ENCODE measurements around the gene STN1. TPM values are rescaled to one million over a fixed set of nuclear protein-coding genes. Genes with fewer than 3 reads are reported as not detected.
"Not testable (repeated sequence)": the region's sequence is repeated elsewhere in the genome, so short reads cannot be mapped to it uniquely, and the experiment has no call there.

The STN1 gene
- polyA plus RNA-seq, 1 experiment = 17.8 TPM

- peak overlapping the region; percentile 22 for H3K4me3 ChIP-seq (ENCODE audit: low read depth, low read length)
- CTCF ChIA-PET = interaction anchor here (1.0 to 12.8 kb wide), 4 partner anchors 22 to 139 kb away, joined by 3 to 160 read pairs (median 4); no protein-coding TSS in a partner anchor
- POLR2A ChIA-PET = no interaction called here
- peak; percentile 70 for DNase-seq (ENCODE audit: low read depth)
- H3K36me3 ChIP-seq (ENCODE audit: control insufficient read depth, insufficient read depth, low read length) = no peaks in the 10 kb centered on the region
- TF ChIP-seq, protein P1, sequence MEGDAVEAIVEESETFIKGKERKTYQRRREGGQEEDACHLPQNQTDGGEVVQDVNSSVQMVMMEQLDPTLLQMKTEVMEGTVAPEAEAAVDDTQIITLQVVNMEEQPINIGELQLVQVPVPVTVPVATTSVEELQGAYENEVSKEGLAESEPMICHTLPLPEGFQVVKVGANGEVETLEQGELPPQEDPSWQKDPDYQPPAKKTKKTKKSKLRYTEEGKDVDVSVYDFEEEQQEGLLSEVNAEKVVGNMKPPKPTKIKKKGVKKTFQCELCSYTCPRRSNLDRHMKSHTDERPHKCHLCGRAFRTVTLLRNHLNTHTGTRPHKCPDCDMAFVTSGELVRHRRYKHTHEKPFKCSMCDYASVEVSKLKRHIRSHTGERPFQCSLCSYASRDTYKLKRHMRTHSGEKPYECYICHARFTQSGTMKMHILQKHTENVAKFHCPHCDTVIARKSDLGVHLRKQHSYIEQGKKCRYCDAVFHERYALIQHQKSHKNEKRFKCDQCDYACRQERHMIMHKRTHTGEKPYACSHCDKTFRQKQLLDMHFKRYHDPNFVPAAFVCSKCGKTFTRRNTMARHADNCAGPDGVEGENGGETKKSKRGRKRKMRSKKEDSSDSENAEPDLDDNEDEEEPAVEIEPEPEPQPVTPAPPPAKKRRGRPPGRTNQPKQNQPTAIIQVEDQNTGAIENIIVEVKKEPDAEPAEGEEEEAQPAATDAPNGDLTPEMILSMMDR (IDR thresholded peaks at IDR 0.05; ENCODE audit: insufficient read depth, low read depth, low read length) = no peak
- H3K27me3 ChIP-seq (ENCODE audit: control insufficient read depth, insufficient read depth, low read length) = no peaks in the 10 kb centered on the region
Observed at GRCh38 chr10:103849880-103850571, 68.0 kb downstream of the STN1 start.

GRCh38 chr10:103849212-103849877 lies 68.6 kb downstream of the STN1 start:
- Histone ChIP-seq H3K36me3 (ENCODE audit: control insufficient read depth, insufficient read depth, low read length) (no peaks in the 10 kb centered on the region), H3K27me3 (ENCODE audit: control insufficient read depth, insufficient read depth, low read length) (no peaks in the 10 kb centered on the region), H3K4me3 (ENCODE audit: low read depth, low read length) (no peak overlapping the region)
- TF ChIP-seq, protein P1 (IDR thresholded peaks at IDR 0.05; ENCODE audit: insufficient read depth, low read depth, low read length) = no peak
- CTCF ChIA-PET = interaction anchor here (1.4 to 12.8 kb wide), 5 partner anchors 7 to 138 kb away, joined by 4 to 160 read pairs (median 9); no protein-coding TSS in a partner anchor
- no peak for DNase-seq (ENCODE audit: low read depth)
- POLR2A ChIA-PET = no interaction called here

DNA sequence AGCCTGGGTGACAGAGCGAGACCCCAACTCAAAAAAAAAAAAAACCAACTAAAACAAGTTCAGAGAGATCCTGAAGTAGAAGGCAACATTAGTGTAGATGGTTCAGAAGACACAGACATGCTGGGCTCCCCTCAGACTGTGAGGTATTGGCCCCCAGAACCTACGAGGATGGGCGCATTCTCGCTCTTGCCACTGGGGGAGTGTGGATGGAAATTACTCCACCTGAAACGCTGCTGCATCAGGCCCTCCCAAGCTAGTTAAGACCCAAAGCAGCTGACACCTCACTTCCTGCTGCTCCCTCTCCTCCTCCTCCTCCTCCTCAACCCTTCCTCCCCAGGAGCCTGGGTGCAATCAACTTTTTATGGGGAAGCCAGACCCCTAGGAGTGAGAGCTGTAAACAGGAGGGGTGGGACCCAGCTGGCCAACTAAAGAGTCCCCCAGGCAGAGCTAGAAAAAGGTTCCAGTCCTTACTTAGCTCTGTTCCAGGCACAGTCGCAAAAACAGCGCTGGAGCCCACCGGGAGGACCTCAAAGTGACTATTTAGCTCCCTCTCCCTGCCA lies 70.0 kb downstream of the STN1 start:
- Histone ChIP-seq H3K27me3 (ENCODE audit: control insufficient read depth, insufficient read depth, low read length) (no peaks in the 10 kb centered on the region), H3K36me3 (ENCODE audit: control insufficient read depth, insufficient read depth, low read length) (no peaks in the 10 kb centered on the region), H3K4me3 (ENCODE audit: low read depth, low read length) (no peak overlapping the region)
- no peak for DNase-seq (ENCODE audit: low read depth)
- TF ChIP-seq, protein P1 (IDR thresholded peaks at IDR 0.05; ENCODE audit: insufficient read depth, low read depth, low read length) = peak; percentile 34
- POLR2A ChIA-PET = interaction anchor here (0.7 kb wide), 1 partner anchor 138 kb away, joined by 27 read pairs; no protein-coding TSS in a partner anchor
- CTCF ChIA-PET = interaction anchor here (0.9 to 12.8 kb wide), 12 partner anchors 9 to 137 kb away, joined by 3 to 160 read pairs (median 4); no protein-coding TSS in a partner anchor

DNA sequence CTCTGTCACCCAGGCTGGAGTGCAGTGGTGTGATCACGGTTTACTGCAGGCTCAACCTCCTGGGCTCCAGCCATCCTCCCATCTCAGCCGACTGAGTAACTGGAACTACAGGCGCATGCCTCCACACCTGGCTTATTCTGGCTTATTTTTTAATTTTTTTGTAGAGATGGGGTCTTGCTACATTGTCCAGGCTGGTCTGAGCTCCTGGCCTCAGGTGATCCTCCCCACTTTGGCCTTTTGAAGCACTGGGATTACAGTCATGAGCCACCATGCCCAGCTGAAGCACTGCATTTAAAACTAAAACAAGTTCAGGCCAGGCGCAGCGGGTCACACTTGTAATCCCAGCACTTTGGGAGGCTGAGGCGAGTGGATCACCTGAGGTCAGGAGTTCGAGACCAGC lies 70.6 kb downstream of the STN1 start:
- Histone ChIP-seq H3K27me3 (ENCODE audit: control insufficient read depth, insufficient read depth, low read length) (no peaks in the 10 kb centered on the region), H3K4me3 (ENCODE audit: low read depth, low read length) (no peak overlapping the region), H3K36me3 (ENCODE audit: control insufficient read depth, insufficient read depth, low read length) (no peaks in the 10 kb centered on the region)
- TF ChIP-seq, protein P1 (IDR thresholded peaks at IDR 0.05; ENCODE audit: insufficient read depth, low read depth, low read length) = no peak
- ChIA-PET POLR2A (no interaction called here), CTCF (interaction anchor here (0.9 to 12.8 kb wide), 8 partner anchors 9 to 136 kb away, joined by 3 to 160 read pairs (median 6); no protein-coding TSS in a partner anchor)
- DNase-seq (ENCODE audit: low read depth) = no peak

- CTCF ChIA-PET = no interaction called here
- Histone ChIP-seq H3K4me3 (ENCODE audit: low read depth, low read length) (no peak overlapping the region), H3K36me3 (ENCODE audit: control insufficient read depth, insufficient read depth, low read length) (no peaks in the 10 kb centered on the region), H3K27me3 (ENCODE audit: control insufficient read depth, insufficient read depth, low read length) (no peaks in the 10 kb centered on the region)
- POLR2A ChIA-PET = no interaction called here
- DNase-seq (ENCODE audit: low read depth) = no peak
- TF ChIP-seq, protein P1 (IDR thresholded peaks at IDR 0.05; ENCODE audit: insufficient read depth, low read depth, low read length) = no peak
Observed at GRCh38 chr10:103845972-103846371, 72.0 kb downstream of the STN1 start.

DNA sequence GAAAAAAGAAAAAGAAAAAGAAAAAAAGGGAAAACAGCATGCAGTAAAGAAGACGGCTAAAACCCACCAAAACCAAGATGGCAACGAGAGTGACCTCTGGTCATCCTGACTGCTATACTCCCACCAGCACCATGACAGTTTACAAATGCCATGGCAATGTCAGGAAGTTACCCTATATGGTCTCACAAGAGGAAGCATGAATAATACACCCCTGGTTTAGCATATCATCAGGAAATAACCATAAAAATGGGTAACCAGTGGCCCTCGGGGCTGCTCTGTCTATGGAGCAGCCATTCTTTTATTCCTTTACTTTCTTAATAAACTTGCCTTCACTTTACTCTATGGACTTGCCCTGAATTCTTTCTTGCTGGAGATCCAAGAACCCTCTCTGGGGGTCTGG lies 72.6 kb downstream of the STN1 start:
- CTCF ChIA-PET = not testable (repeated sequence)

More for the DNA sequence above, 72.6 kb downstream of the STN1 start:
- DNase-seq (ENCODE audit: low read depth); H3K27me3 ChIP-seq (ENCODE audit: control insufficient read depth, insufficient read depth, low read length); H3K36me3 ChIP-seq (ENCODE audit: control insufficient read depth, insufficient read depth, low read length); H3K4me3 ChIP-seq (ENCODE audit: low read depth, low read length); POLR2A ChIA-PET: not testable (repeated sequence)
